GM21737 (cell line): ENCODE data around the gene DHX34.
"Not testable (repeated sequence)": the region's sequence is repeated elsewhere in the genome, so short reads cannot be mapped to it uniquely, and the experiment has no call there.

Experiments
- ATAC-seq: cut with Tn5 transposase; IDR thresholded peaks from one replicate; pipeline ENCODE4 v1.9.1; 2021; ENCODE audit warnings: mild to moderate bottlenecking, moderate library complexity; ENCODE audit not compliant: unreplicated experiment

Gene DHX34

DNA sequence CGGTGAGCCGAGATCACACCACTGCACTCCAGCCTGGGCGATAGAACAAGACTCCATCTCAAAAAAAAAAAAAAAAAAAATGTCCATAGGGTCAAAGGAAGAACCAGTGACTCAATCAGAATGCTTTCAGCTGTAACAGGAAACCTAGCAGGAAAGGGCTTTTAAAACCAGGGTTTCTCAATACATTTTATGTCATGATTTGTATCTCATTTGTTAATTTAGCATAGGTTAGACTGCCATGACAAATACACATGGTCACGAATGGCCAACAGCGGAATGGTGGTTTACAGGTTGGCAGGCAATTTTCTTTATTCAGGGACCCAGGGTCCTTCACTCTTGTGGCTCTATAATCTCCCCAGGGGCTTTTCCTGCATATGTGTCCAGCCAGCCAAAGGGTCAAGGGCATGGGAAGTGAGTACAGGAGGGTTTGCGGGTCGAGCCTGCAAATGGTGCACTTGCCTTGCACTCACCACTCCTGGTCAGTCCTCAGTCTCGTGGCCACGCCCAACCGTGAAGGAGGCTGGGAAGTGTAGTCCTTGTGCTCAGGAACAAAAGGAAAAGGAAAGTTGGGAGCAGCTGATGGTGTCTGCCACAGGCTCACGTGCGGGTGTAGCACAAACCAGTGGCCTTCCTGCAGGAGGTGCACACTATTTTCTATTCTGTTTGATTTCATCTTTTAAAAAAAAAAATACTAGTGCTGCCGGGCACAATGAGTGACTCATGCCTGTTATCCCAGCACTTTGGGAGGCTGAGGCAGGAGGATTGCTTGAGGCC lies 14.8 kb downstream of the DHX34 start:
- no peak for ATAC-seq

DNA sequence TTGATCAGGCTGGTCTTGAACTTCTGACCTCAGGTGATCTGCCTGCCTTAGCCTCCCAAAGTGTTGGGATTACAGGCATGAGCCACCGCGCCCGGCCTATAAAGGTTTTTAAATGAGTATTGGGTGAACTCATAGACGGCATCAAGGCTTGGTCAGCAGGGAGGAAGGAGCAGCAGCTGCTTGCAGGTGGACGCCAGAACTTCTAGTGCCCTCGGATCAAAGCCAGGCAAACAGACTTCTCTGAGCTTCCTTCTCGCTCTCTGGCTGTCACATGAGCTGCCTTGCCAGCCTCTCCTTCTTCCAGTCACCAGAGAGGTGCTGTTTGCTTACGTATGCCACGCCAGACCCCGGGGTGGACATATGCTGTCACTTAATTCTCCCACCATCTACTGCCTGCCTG lies 16.3 kb downstream of the DHX34 start:
- not testable (repeated sequence) for ATAC-seq

DNA sequence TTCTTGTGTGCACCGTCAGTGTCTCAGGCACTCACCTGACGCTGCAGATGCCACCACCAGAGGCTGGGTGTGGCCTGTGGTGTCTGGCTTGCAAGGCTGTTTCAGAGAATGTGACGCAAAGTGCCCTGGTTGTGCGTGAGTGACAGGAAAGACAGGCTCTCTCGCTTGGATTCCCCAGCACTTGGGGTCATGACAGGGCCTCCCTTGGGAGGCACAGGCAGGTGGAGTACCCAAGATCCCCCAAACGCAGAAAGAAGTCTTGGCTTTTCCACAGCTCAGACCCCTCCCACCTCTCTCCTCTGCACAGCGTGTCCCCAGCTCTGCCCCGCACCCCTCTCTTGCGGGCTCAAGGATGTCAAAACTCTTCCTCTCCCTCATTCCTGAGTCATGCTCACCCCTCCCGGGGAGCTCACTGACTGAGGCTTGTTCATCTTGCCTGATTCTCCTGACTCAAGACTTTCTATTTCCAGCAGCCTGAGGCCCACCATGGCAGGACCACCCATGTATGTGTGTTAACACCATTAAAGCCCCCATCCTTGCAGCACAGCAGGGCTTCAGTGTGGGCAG lies 21.0 kb downstream of the DHX34 start:
- ATAC-seq, result no peak

DNA sequence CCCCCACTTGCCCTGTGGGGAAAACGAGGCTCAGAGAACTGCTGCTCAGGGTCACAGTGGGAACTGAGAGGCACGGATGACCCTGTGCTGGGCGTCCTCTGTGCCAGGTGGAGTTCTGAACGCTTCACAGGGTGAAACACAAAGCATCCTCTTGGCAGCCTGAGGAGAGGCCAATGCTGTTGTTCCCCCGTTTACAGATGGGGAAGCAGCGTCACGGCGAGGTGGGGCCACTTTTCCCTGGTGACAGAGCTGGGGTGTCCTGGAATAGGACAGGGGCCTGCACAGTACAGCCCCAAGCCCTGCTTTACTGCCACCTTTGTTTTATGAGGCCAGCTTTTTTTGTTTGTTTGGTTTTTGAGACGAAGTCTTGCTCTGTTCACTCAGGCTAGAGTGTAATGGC lies 22.1 kb downstream of the DHX34 start:
- no peak for ATAC-seq

DNA sequence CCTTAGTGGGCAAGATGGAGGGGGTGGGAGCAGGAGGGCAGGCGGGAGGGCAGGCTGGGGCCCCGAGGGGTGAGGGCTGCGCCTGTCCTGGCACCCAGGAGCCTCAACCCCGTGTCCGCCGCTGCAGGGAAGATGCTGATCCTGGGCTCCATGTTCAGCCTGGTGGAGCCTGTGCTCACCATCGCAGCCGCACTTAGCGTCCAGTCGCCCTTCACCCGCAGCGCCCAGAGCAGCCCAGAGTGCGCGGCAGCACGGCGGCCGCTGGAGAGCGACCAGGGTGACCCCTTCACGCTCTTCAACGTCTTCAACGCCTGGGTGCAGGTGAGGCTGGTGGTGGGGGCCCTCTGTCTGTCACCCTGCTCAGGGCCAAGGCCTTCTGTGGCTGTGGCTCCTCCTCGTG lies 23.5 kb downstream of the DHX34 start:
- ATAC-seq, result no peak

DNA sequence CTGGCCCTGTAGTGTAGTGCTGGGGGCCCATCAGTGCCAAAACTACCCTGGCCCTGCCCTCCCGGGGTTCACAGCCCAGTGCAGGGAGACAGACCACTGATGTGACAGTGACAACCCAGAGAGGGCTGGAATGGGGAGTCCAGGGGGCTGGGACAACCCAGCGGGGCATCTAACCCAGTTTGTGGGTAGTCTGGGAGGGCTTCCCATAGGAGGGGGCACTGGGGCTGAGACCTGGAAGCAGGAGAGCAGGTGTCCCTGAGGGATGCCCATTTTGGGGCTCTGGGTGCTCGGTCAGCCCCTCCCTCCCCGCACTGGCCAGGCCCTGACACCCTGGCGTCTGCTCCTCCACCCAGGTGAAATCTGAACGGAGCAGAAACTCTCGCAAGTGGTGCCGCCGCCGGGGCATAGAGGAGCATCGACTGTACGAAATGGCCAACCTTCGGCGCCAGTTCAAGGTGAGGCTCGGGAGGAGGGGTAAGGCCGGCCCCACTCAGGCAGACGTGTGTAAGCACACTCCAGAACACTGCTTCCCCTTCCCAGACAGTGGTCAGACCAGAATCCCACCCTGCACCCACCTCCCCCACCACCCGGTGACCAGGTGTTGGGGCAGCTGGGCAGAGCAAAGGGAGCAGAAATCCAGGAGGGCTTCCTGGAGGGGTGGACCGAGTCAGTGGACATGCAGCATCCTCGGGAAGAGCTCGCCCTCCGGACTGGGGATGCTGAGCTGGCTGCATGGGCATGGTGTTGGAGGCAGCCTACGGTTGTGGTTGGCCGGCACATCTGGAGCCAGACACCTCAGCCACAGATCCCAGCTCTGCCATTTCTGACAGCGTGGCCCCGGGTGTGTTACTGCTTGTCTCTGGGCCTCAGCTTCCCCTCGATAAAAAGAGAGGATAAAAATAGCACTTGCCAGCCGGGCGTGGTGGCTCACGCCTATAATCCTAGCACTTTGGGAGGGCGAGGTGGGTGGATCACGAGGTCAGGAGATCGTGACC lies 24.4 kb downstream of the DHX34 start:
- no peak for ATAC-seq

DNA sequence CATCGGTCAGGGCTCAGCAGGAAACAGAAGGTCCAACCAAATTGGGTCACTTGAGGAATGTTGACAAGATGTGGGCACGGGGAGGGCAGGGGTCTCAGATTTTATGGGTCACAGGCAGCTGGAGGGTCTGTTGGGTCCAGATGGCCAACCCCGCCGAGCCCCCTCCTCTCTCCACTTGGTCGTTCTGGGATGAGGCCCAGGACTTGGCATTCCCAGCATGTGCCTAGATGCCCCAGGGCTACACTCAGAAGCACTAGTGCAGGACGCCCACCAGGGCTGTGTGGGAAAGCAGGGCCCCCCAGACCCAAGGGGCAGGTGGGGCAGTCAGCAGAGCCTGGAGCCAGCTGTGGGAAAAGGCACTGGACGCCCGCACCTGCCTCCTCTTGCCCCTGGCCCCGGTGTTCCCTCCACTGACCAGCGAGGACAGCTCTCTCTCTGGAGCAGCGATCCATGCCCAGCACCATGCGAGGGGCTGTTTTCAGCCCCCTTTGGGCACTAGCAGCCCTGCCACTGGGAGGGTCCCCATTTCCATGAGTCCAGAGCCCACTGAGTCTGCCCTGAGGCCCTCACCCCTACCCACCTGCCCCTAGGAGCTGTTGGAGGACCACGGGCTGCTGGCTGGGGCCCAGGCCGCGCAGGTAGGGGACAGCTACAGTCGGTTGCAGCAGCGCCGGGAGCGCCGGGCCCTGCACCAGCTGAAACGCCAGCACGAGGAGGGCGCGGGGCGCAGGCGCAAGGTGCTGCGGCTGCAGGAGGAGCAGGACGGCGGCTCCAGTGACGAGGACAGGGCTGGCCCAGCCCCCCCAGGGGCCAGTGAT lies 26.0 kb downstream of the DHX34 start:
- no peak for ATAC-seq

DNA sequence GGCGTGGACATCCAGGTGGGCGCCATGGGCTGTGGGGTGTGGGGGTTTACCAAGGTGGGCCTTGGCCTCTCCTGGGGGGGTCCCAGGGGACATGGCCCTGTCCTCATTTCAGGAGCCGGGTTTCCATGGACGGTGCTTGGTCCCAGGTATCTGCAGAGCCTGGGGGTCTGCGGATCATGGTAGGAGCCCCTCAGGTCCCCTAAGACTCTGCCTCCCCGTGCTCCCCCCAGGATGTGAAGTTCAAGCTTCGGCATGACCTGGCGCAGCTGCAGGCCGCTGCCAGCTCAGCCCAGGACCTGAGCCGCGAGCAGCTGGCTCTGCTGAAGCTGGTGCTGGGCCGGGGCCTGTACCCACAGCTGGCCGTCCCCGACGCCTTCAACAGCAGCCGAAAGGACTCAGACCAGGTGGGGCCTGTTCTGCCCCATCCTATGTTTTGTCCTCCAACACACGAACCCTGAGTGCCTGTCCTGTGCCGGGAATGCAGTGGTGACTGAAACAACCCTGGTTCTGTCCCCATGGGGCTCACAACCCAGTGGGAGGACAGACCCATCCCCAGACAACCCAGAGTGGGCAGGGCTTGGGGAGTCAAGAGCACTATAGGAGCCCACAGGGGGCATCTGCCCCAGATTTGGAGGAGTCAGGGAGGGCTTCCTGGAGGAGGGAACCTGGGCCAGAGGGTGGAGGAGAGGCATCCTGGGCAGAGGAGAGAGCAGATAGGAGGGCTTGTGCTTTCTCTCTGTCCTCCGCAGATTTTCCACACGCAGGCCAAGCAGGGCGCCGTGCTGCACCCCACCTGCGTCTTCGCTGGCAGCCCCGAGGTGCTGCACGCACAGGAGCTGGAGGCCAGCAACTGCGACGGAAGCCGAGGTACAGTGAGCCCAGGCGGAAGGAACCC lies 26.8 kb downstream of the DHX34 start:
- ATAC-seq, result no peak

DNA sequence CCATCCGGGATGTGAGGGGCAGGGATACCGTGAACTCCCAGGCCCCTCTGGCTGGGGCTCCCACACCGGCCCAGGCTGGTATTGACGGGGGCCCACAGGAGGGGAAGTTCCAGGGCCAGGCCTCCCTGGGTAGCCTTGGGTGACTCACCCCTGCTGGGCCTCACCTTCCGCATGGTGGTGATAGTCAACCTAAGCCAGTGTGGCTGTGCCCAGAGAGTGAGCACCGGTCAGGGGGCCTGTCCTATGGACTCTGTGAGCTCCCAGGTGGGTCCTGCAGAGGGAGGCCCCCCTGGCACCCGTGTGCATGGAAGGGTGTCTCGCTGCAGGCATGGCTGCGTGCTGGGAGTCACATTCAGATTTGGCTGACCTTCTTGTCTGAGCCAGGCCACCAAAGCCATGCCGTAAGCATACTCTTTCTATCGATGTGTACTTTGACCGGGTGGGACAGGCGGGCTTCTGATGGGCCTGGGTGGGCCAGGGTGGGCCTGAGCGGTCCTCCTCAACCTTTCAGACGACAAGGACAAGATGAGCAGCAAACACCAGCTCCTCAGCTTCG lies 27.6 kb downstream of the DHX34 start:
- ATAC-seq, result no peak

DNA sequence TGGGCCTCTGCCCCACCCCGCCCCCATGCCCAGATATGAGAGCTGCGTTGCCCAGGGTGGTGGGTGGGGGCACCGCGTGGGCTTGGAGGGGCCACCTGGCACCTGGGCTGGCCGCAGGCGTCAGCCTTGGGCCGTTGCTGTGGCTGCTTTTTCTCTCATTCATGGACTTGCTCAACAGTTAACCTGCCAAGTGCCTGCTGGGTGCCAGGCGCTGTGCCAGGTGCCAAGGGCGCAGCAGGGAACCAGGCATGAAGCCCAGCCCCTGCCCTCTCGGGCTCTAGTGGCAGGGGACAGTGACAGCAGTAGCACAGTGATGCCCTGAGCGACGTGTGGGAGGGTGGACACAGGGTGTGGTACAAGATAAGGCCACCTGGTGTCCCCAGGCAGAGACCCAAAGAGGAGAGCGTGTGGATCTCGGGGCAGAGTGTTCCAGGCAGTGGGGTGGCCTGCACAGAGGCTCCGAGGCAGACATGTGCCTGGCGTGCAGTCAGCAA lies 28.1 kb downstream of the DHX34 start:
- no peak for ATAC-seq

DNA sequence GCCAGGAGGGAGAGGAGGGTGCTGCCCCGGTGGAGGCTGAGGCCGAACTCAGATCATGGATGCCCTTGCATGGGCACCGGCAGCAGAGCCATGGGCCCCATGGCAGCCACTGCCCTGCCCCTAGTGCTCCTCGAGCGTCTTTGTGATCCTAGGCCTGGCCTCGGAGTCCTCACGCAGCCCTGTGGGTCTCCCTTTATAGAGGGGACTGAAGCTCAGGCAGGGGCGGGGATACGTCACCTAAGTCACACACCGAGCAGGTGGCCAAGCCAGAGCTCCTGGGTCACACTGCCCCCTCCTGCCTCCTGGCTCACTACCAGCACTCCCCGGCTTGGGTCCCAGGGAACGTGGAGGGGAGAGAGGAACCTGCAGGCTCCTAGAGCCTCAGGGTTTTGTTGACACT lies 28.7 kb downstream of the DHX34 start:
- no peak for ATAC-seq

DNA sequence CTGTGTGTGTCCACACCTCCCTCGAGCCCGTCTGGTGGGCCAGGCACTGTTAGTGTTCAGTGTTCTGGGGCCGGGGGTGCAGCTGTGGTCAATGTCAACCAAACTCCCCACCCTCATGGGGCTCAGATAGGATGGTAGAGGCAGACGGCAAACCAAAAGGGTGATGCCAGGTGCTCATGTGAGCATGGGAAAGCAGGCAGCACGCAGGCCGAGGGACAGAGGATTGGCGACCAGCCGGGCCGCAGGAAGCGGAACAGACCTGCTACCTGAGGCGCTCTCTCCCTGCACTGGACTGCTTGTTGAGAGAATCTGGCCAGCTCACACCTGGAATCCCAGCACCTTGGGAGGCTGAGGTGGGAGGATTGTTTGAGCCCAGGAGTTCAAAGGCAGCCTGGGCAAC lies 29.1 kb downstream of the DHX34 start:
- ATAC-seq, result no peak

DNA sequence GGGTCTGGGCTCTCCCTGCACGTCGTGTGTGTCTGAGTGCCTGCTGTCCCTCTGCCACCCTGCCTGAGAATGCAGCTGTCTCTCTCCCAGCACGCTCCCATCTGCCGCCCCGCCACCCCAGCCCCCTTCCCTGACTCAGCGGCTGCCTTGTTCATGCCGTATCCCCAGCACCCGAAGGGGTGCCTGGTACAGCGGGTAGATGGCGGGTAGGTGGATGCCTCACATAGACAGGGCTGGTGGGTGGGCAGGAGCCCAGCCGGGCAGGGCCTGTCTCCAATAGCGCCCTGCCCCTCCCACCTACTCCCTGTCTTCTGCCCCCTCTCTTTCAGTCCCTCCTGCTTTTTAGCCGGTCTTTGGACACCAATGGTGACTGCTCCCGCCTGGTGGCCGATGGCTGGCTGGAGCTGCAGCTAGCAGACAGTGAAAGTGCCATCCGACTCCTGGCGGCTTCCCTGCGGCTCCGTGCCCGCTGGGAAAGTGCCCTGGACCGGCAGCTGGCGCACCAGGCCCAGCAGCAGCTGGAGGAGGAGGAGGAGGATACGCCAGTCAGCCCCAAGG lies 30.3 kb downstream of the DHX34 start:
- no peak for ATAC-seq

DNA sequence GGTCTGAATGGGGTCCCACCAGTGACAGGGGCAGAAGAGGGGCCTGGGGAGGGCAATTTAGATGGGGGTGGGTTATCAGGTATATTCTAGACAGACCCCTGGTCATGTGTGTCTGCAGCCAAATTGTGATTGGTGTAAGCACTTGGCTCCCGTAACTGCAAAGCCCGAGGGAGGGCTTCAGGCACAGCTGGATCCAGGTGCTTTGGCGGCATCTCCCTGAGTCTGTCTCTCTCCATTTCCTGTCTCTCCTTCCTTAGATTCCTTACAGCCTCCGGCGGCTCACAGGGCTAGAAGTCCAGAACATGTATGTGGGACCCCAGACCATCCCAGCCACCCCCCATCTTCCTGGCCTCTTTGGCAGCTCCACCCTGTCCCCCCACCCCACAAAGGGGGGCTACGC lies 31.4 kb downstream of the DHX34 start:
- ATAC-seq, result no peak

DNA sequence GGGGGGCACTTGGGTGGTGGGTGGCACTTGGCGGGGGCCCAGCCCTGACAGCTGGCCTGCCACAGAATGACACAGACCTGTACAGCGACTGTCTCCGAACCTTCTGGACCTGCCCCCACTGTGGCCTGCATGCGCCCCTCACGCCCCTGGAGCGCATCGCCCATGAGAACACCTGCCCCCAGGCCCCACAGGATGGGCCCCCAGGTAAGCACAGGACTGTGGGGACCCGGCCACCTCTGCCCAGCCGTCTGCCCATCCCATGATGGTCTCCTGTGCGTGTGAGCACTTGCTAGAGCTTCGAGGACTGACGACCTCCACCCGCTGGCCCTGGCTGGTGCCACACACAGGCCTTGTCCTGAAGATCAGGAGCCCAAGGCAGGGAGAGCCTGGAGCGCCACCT lies 32.0 kb downstream of the DHX34 start:
- ATAC-seq, result no peak

DNA sequence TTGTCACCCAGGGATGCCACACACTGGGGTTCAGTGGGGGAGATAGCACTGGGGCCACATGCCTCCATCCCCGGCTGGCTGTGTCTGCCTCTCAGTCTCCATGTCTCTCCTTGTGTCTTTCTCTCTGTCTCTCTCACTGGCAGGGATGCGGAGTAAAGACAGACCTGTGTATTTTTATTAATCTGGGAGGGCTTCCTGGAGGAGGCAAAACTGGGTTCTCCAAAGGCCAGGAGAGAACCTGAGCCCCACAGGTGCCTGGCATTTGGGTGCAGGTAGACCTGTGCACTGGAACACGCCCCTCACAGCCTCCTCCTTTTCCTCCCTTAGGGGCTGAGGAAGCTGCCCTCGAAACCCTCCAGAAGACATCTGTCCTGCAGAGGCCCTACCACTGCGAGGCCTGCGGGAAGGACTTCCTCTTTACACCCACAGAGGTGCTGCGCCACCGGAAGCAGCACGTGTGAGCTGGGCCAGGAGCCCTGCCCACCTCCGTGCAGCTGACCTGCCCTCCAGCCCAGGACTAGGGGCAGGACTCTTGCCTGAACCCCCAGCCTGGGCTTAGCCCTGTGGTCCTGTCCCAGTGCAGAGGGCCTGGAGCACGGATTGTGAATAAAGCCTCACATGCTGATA lies 32.7 kb downstream of the DHX34 start:
- no peak for ATAC-seq

DNA sequence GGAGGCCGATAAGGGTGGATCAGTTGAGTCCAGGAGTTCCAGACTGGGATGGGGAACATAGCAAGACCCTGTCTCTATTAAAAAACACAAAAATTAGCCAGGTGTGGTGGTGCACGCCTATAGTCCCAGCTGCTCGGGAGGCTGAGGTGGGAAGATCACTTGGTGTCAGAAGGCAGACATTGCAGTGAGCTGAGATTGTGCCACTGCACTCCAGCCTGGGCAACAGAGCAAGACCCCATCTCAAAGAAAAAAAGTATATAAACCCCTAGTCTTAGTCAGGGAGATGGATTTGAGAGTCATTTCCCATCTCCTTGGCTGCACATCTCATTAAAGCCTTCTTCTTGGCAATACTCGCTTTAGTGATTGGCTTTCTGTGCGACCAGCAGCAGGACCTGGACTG lies 34.8 kb downstream of the DHX34 start:
- not testable (repeated sequence) for ATAC-seq

DNA sequence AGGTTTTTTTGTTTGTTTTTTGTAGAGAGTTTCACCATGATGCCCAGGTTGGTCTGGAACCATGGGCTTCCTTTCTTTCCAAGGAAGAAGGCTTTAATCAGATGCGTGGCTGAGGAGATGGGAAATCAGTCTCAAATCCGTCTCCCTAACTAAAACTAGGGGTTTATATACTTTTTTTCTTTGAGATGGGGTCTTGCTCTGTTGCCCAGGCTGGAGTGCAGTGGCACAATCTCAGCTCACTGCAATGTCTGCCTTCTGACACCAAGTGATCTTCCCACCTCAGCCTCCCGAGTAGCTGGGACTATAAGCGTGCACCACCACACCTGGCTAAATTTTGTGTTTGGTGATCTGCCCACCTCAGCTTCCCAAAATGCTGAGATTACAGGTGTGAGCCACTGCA lies 35.4 kb downstream of the DHX34 start:
- ATAC-seq, result not testable (repeated sequence)

DNA sequence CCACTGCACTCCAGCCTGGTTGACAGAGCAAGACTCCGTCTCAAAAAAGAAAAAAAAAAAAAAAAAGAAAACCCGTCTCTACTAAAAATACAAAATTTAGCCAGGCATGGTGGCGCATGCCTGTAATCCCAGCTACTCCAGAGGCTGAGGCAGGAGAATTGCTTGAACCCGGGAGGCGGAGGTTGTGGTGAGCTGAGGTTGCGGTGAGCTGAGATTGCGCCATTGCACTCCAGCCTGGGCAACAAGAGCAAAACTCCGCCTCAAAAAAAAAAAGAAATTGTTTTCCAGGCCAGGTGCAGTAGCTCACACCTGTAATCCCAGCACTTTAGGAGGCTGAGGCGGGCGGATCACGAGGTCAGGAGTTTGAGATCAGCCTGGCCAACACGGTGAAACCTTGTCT lies 37.5 kb downstream of the DHX34 start:
- not testable (repeated sequence) for ATAC-seq
